ENCODE measurements around the gene CALN1.
"Not testable (repeated sequence)": the region's sequence is repeated elsewhere in the genome, so short reads cannot be mapped to it uniquely, and the experiment has no call there.

Gene CALN1

DNA sequence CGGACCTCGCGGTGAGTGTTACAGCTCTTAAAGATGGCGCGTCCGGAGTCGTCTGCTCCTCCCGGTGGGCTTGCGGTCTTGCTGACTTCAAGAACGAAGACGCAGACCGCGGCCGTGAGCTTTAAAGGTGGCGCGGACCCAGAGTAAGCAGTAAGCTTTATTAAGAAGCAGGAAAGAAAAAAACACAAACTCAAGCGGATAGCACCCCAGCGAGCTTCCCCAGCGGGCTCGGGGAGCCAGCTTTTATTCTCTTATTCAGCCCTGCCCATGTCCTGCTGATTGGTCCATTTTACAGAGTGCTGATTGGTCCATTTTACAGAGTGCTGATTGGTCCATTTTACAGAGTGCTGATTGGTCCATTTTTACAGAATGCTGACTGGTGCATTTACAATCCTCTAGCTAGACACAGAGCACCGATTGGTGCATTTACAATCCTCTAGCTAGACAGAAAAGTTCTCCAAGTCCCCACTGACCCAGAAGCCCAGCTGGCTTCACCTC, at the start of gene CALN1:
Gene CALN1 (minus strand): TSS at position 218 of the 498 bp plus-strand sequence.
- not testable (repeated sequence) for DNase-seq

DNA sequence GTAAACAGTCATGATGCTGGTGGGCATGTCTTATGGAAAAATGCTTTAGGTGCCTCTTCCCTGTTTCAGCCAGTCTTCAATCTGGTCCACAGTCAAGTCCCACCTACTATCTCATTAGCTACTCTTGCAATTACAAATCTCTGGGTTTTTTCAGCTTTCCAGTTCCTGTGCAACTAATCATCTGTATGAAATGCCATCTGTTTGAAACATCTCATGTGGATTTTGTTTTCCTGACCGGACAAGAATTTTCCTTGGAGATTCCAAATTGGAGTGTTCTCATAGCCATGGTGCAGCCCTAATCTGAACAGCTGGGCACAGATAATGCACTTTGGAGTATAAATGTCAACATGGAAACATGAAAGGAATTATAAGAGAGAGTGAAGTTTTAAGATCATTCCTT, 41.3 kb upstream of the CALN1 start:
- no peak for DNase-seq

- no peak for DNase-seq
These were observed 35.5 kb upstream of the CALN1 start for GRCh38 chr7:72447465-72448204.

- DNase-seq = no peak
These were observed 34.7 kb upstream of the CALN1 start for GRCh38 chr7:72446591-72447462.

DNA sequence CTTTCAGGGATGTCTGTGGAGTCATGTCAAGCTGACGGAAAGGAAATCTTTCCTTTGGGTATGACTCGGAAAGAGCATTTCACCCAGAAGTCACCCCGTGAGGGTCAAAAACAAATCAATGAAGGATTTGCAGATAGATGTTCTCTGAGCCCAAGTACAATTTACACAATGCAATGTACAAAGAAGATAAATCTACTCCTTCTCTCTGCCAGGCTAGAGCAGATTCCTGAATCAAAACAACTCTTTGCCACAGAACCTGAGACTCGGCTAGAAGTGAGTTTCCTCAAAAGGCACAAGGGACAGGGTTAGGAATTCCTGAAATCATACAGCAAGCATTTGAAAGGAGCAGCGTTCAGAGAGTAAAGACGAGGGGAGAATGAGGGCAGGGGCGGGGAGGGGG, 34.0 kb upstream of the CALN1 start:
- DNase-seq = no peak

GRCh38 chr7:72445580-72445979, 33.4 kb upstream of the CALN1 start:
- DNase-seq = no peak

- DNase-seq = no peak
These were observed 32.9 kb upstream of the CALN1 start for GRCh38 chr7:72445075-72445474.

GRCh38 chr7:72444026-72444776, 32.1 kb upstream of the CALN1 start:
- DNase-seq = peak; percentile 15

DNA sequence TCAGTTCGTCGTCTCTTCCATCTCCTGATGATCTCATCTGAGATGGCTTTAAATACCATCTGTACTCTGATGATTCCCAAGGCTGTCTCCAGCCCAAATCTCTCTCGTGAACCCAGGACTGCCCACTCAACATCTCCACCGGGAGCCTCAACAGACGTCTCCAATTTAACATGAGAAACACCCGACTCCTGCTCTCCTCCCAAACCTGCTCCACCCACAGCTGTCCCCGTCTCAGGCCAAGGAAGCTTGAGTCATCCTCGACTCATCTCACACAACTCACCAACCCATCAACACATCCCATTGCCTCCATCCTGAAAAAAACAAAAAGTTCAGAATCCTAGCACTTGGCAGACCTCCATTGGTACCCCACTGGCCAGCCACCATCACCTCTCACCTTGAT, 29.7 kb upstream of the CALN1 start:
- DNase-seq = no peak

- no peak for DNase-seq
These were observed 26.4 kb upstream of the CALN1 start for GRCh38 chr7:72438491-72438890.

DNA sequence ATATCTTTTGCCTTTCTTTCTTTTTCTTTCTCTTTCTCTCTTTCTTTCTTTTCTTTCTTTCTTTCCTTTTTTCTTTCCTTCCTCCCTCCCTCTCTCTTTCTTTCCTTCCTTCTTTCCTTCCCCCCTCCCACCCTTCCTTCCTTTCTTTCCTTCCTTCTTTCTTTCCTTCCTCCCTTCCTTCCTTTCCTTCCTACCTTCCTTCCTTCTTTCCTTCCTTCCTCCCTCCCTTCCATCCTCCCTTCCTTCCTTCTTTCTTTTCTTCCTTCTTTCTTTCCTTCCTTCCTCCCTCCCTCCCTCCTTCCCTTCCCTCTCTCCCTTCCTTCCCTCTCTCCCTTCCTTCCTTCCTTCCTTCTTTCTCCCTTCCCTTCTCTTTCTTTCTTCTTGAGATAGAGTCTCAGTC, 25.5 kb upstream of the CALN1 start:
- DNase-seq = no peak

GRCh38 chr7:72437061-72437585, 25.0 kb upstream of the CALN1 start:
- no peak for DNase-seq

- DNase-seq = no peak
These were observed 23.9 kb upstream of the CALN1 start for GRCh38 chr7:72435925-72436480.

GRCh38 chr7:72435366-72435765, 23.2 kb upstream of the CALN1 start:
- no peak for DNase-seq

- DNase-seq = no peak
These were observed 18.4 kb upstream of the CALN1 start for GRCh38 chr7:72430531-72430930.

- DNase-seq = no peak
These were observed 17.2 kb upstream of the CALN1 start for GRCh38 chr7:72429316-72429715.

- DNase-seq = no peak
These were observed 4.7 kb upstream of the CALN1 start for GRCh38 chr7:72416846-72417245.

GRCh38 chr7:72415586-72415985, 3.4 kb upstream of the CALN1 start:
- DNase-seq = no peak

GRCh38 chr7:72413886-72414285, 1.7 kb upstream of the CALN1 start:
- DNase-seq = no peak

DNA sequence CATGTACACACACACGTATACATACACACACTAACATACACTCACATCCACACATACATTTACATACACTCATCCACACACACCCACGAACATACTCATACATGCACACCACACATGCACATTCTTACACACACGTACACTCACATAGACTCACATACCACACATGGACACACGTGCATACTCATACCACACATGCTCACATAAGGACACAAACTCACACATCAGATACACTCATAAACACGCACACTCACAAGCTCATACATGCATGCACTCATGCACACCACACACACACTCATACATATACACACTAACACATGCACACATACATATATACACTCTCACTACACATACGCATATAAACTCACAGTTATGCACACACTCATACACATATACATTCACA, 1.2 kb upstream of the CALN1 start:
- no peak for DNase-seq

DNA sequence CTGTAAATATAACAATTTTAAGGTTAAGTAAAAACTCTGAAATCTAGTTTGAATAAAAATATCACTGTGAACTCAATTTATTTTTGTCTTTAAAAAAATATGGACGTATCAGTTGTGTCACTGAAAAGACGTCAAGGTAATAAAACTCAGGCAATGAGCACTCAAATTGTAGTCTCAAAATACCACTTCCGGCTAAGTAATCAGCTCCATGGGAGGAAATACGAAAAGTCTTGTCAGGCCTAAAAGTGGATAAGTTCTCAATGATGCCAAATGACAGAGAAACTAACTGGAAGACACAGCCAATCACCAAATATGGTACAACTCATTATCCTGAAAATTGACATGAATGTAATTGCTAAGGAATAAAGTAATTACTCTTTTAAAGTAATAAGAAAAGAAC, 719 bp downstream of the CALN1 start:
- DNase-seq = no peak

DNA sequence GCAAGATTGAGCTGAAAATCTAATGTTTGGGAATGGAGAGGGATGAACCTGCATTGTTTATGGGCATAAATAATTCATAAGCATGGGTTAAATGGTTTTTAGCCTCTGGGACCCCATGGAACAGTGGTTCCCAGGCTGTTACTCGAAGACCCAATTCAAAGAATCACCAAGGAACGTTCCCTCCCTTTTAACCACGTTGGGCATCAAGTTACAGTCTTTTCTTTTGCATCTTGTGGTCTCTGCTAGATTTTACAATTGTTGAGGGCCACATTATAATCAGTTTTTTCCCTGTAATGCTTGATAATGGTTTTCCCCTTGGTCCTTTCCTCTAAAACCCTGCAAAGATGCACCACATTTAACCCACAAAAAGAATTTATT, 2.5 kb downstream of the CALN1 start:
- DNase-seq = no peak

Data from NCI-H2081 (cell line).